ENCODE measurements around the gene NRP2. TPM values are rescaled to one million over a fixed set of nuclear protein-coding genes. Genes with fewer than 3 reads are reported as not detected.

The NRP2 gene
- total RNA-seq, 2 experiments from 2014 or later, result 2.9 to 3.3 TPM

GRCh38 chr2:205686056-205686782 lies 3.9 kb downstream of the NRP2 start:
- DNase-seq (peak; percentile 36), ATAC-seq (ENCODE audit: low read depth) (no peak)
- Mint-ChIP-seq H3K27me3 (peaks cover 73% of the 10 kb centered on the region), H3K4me3 (peak overlapping the region; percentile 84), H3K4me1 (peaks cover 24% of the 10 kb centered on the region), H3K27ac (no peak overlapping the region), H3K36me3 (no peaks in the 10 kb centered on the region), H3K9me3 (no peaks in the 10 kb centered on the region)
- POLR2A ChIA-PET, result no interaction called here

GRCh38 chr2:205686783-205687640 lies 4.7 kb downstream of the NRP2 start:
- no peak overlapping the region for H3K27ac Mint-ChIP-seq
- DNase-seq, result no peak
- H3K4me3 Mint-ChIP-seq, result peak overlapping the region; percentile 84
- no peak for ATAC-seq (ENCODE audit: low read depth)
- peaks cover 20% of the 10 kb centered on the region for H3K4me1 Mint-ChIP-seq
- no peaks in the 10 kb centered on the region for H3K9me3 Mint-ChIP-seq
- H3K36me3 Mint-ChIP-seq, result no peaks in the 10 kb centered on the region
- POLR2A ChIA-PET, result no interaction called here
- H3K27me3 Mint-ChIP-seq, result peaks cover 68% of the 10 kb centered on the region

GRCh38 chr2:205687641-205687956 lies 5.3 kb downstream of the NRP2 start:
- no peaks in the 10 kb centered on the region for H3K9me3 Mint-ChIP-seq
- DNase-seq (no peak), ATAC-seq (ENCODE audit: low read depth) (no peak)
- POLR2A ChIA-PET, result no interaction called here
- no peaks in the 10 kb centered on the region for H3K36me3 Mint-ChIP-seq
- no peak overlapping the region for H3K4me3 Mint-ChIP-seq
- no peak overlapping the region for H3K27ac Mint-ChIP-seq
- peaks cover 67% of the 10 kb centered on the region for H3K27me3 Mint-ChIP-seq
- H3K4me1 Mint-ChIP-seq, result peaks cover 20% of the 10 kb centered on the region

DNA sequence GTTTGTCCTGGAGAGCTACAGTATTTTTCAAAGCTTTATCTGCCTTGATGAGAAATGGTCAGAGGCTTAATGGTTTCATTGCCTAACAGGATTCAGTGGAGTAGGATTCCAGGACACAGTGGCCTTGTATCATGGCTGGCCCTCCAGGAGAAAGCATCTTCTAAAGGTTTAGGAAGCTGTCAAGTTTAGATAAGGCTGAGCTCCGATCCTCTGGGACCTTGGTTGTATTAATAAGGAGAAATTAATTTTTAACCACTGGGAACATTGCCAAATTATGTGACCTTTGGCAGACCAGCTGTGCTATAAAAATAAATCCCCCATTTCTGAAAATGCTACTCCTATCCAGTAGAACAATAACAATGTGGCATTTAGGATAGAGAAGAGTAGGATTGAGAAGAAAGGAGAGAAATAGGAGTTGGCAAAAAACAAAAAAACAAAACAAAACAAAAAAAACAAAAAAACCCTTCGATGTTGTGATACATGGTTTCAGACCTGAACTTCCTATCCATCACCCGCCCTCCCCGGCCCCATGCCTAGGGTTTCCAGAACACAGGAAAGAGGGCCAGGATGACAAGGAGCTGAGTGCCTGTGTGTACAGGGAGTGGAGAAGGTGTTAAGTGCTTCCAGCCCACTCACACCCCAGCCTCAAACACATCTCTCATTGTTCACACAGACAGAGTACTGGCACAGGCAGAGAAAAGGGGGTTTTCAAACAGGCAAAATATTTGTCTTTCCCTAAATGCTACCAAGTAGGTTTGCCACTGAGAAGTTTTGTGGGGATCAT lies 6.3 kb downstream of the NRP2 start:
- ATAC-seq (ENCODE audit: low read depth) (no peak), DNase-seq (no peak)
- Mint-ChIP-seq H3K36me3 (no peaks in the 10 kb centered on the region), H3K4me3 (no peak overlapping the region), H3K27ac (no peak overlapping the region), H3K9me3 (no peaks in the 10 kb centered on the region), H3K4me1 (peaks cover 13% of the 10 kb centered on the region), H3K27me3 (peaks cover 60% of the 10 kb centered on the region)
- POLR2A ChIA-PET, result no interaction called here

GRCh38 chr2:205689820-205690219 lies 7.5 kb downstream of the NRP2 start:
- H3K4me3 Mint-ChIP-seq, result no peak overlapping the region
- H3K9me3 Mint-ChIP-seq, result no peaks in the 10 kb centered on the region
- ATAC-seq (ENCODE audit: low read depth), result no peak
- no peak overlapping the region for H3K27ac Mint-ChIP-seq
- POLR2A ChIA-PET, result no interaction called here
- H3K4me1 Mint-ChIP-seq, result peaks cover 8% of the 10 kb centered on the region
- peaks cover 55% of the 10 kb centered on the region for H3K27me3 Mint-ChIP-seq
- no peak for DNase-seq
- H3K36me3 Mint-ChIP-seq, result no peaks in the 10 kb centered on the region

DNA sequence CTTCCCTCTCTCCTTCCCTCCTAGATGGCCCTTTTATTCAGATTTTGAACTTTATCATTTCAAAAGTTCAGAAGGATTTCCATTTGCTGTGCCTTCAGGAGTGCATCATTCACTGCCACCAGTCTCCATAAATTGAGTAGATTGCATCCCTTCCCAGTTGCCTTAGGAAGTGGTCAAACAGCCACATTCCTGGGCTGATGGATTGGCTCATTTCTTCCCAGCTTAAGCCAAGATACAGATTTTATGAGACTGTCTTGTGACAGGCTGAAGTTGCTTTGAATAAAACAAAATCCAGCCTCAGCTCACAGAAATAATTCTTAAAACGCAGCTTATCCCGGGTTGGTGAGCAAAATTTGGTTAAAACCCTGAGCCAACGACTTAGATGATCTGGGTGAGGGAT lies 9.8 kb downstream of the NRP2 start:
- DNase-seq (no peak), ATAC-seq (ENCODE audit: low read depth) (no peak)
- Mint-ChIP-seq H3K4me1 (no peaks in the 10 kb centered on the region), H3K27ac (no peak overlapping the region), H3K4me3 (no peak overlapping the region), H3K27me3 (peaks cover 36% of the 10 kb centered on the region), H3K36me3 (no peaks in the 10 kb centered on the region), H3K9me3 (no peaks in the 10 kb centered on the region)
- POLR2A ChIA-PET, result no interaction called here

DNA sequence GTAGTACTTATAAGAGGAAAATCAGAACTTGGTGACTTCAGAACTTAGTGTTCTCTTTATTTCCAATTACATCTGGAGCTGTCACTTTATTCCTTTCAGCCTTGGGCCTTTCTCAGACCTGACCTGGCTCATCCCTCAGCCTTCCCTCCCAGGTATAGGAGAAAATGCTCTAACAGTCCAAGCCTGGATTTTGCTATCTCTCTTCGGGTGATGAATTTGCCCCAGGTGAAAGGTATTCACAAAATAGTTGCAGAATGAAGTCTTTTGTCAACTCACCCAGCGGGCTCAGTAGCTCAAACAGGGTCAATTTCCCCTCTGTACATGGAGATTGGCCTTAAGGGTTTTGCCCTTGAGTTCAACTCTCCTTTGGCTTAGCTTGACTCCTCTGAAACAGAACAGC lies 12.0 kb downstream of the NRP2 start:
- no peak for ATAC-seq (ENCODE audit: low read depth)
- DNase-seq, result no peak
- no peaks in the 10 kb centered on the region for H3K9me3 Mint-ChIP-seq
- no peaks in the 10 kb centered on the region for H3K36me3 Mint-ChIP-seq
- H3K4me1 Mint-ChIP-seq, result no peaks in the 10 kb centered on the region
- peaks cover 22% of the 10 kb centered on the region for H3K27me3 Mint-ChIP-seq
- POLR2A ChIA-PET, result no interaction called here
- H3K27ac Mint-ChIP-seq, result no peak overlapping the region
- H3K4me3 Mint-ChIP-seq, result no peak overlapping the region

DNA sequence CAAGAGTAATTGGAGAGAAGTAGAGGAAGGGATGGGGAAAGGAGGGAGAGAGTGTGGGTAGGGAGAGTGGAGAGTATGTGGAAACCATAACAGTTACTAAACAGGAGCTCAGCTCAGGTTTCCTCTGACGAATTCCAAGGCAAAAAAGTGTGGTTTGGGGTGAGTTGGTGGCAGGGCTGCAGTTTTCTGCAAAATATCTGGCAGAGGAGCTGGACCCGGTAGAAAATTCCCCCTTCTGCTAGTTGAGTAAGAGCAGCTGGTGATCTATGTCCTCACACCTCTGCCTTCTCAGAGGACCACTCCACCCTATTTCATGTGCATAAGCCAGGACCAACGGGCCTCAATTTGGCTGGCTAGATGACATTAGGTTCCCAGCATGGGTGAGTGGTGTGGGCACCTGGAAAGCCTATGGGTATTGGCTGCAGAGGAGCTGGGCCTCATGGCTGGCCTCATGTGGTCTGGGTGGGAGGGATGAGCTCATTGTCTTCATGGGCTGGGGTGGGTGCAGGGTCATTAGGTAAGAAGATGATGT lies 13.2 kb downstream of the NRP2 start:
- peaks cover 4% of the 10 kb centered on the region for H3K4me1 Mint-ChIP-seq
- DNase-seq (no peak), ATAC-seq (ENCODE audit: low read depth) (no peak)
- H3K27me3 Mint-ChIP-seq, result peaks cover 15% of the 10 kb centered on the region
- H3K36me3 Mint-ChIP-seq, result no peaks in the 10 kb centered on the region
- H3K9me3 Mint-ChIP-seq, result no peaks in the 10 kb centered on the region
- H3K27ac Mint-ChIP-seq, result no peak overlapping the region
- H3K4me3 Mint-ChIP-seq, result no peak overlapping the region
- POLR2A ChIA-PET, result no interaction called here

DNA sequence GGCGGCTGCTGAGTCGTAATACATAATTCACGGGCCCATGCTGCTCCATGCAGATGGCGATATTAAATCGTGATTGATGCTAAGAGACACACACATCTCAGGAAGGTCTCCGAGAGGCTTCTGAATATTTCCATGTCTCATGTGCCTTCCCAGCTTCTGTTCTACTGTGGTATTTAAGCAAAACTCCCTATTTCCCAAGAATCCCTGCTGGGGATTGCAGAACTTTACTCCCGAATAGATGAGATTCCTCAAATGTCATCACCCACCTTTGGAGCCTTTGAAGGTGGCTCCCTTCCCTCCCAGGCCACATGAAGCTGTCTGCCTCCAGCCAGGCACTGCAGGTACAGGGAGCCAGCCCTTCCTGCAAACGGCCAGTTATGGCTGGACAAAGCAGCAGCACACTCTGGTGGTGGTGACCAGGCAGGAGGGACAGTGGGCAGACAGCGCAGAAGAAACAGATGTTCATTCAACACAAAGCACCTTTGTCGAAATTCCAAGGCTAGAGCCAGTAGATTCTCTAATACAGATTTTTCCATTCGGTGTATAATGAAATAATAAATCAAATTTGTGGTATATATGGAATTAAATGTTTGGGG lies 14.1 kb downstream of the NRP2 start:
- peaks cover 15% of the 10 kb centered on the region for H3K27me3 Mint-ChIP-seq
- peaks cover 4% of the 10 kb centered on the region for H3K4me1 Mint-ChIP-seq
- ATAC-seq (ENCODE audit: low read depth), result no peak
- no peaks in the 10 kb centered on the region for H3K36me3 Mint-ChIP-seq
- H3K27ac Mint-ChIP-seq, result no peak overlapping the region
- H3K9me3 Mint-ChIP-seq, result no peaks in the 10 kb centered on the region
- no peak overlapping the region for H3K4me3 Mint-ChIP-seq
- POLR2A ChIA-PET, result no interaction called here
- DNase-seq, result no peak

GRCh38 chr2:205696927-205697441 lies 14.7 kb downstream of the NRP2 start:
- POLR2A ChIA-PET, result no interaction called here
- DNase-seq (no peak), ATAC-seq (ENCODE audit: low read depth) (no peak)
- Mint-ChIP-seq H3K4me3 (no peak overlapping the region), H3K27me3 (peaks cover 14% of the 10 kb centered on the region), H3K36me3 (no peaks in the 10 kb centered on the region), H3K27ac (no peak overlapping the region), H3K9me3 (no peaks in the 10 kb centered on the region), H3K4me1 (peaks cover 4% of the 10 kb centered on the region)

DNA sequence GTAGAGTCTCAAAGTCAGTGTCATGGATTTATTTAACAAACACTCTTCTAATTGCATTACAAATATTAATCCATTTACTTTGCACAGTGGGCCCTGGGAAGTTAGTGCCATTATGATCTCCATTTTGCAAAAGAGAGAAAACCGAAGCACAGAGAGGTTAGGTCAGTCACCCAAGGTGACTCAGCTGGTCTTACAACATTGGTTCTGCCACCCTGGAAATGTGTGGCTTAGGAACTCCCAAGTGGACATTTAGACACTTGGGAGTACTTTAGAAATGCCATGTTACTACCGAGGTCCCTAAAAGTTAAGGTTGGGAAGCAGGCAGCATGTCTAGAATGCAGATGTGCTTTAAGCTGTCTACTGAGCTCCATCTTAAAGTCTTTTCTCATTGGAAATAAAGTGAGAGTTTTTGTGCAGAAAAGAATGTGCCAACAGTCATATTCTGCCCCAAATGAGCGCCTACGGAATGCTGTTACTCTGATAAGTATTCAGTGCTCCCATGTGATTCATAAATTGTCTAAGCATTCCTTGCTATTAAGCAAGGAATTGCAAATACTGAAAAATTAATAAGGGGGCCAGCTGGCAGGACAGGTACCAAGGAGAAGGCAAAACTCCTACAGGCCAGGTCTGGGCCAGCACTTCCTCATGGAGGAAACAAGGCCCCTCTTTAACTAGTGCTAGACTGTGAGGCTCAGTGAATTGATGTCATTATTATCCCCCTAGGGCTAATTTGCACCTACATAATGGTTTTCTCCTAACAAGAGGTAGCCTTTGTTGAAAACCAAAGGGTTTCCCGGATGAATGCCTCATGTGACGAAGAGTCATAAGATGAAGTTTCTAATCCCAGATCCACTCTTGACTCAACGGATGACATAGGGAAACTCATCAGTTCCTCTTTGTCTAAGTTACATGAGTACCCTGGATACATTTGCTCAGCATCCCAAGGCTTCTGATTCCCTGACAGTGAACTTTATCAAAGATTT lies 16.3 kb downstream of the NRP2 start:
- DNase-seq (no peak), ATAC-seq (ENCODE audit: low read depth) (no peak)
- H3K36me3 Mint-ChIP-seq, result no peaks in the 10 kb centered on the region
- H3K4me3 Mint-ChIP-seq, result no peak overlapping the region
- POLR2A ChIA-PET, result no interaction called here
- H3K4me1 Mint-ChIP-seq, result peaks cover 4% of the 10 kb centered on the region
- H3K27me3 Mint-ChIP-seq, result peaks cover 10% of the 10 kb centered on the region
- no peak overlapping the region for H3K27ac Mint-ChIP-seq
- no peaks in the 10 kb centered on the region for H3K9me3 Mint-ChIP-seq

DNA sequence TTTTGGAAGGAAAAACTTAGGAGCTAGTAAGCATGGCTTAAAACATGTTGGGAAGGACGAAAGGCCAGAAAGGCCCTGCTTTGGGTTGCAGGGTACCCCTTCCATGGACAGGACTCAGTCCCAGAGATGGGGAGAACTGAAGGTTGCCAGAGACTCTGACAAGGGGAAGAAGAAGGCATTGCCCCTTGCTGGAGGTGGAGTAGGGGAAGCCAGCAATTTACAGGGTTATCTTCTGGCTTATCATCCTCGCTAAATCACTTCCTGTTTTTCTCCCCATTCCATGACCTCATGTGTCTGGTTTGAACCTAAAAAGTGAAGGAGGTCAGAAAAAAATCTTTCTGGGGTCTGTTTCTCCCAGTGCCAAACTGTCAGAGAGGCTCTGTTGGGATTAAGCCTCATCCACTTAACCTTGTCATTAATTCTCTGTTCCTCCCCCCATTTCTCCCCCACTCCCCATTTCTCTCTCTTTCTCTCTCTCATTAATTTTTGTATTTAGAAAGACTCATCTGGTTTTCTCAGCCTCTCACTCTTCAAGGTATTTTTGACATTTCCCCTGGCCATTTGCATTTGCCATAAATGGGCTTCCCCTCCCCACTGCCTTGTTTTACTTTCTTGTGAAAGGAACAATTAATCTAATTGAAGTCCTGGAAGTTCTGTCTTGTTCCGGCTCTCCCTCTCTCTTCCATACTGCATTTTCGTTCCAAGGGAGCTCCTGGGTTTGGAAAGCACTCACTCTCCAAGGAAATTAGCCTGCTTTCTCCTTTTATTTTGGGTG lies 17.4 kb downstream of the NRP2 start:
- H3K27me3 Mint-ChIP-seq, result peaks cover 3% of the 10 kb centered on the region
- POLR2A ChIA-PET, result no interaction called here
- ATAC-seq (ENCODE audit: low read depth) (no peak), DNase-seq (no peak)
- no peak overlapping the region for H3K4me3 Mint-ChIP-seq
- H3K36me3 Mint-ChIP-seq, result no peaks in the 10 kb centered on the region
- H3K9me3 Mint-ChIP-seq, result no peaks in the 10 kb centered on the region
- no peak overlapping the region for H3K27ac Mint-ChIP-seq
- H3K4me1 Mint-ChIP-seq, result peaks cover 4% of the 10 kb centered on the region

All from activated naive CD8-positive, alpha-beta T cell treated with anti-CD3 and anti-CD28 coated beads, Interleukin-2, amount 10 ng/mL, durations not matched to agents 7 days and 5 days (primary cell).